Measurements from ENCODE around the gene RBMS1.
"Not testable (repeated sequence)": the region's sequence is repeated elsewhere in the genome, so short reads cannot be mapped to it uniquely, and the experiment has no call there.

Gene RBMS1

GRCh38 chr2:160434254-160434948 lies 59.2 kb downstream of the RBMS1 start:
- no peak for DNase-seq (ENCODE audit: low read depth in 3 of 3)

GRCh38 chr2:160433466-160434140 lies 60.0 kb downstream of the RBMS1 start:
- DNase-seq (ENCODE audit: low read depth in 3 of 3), result no peak

GRCh38 chr2:160432633-160433032 lies 61.0 kb downstream of the RBMS1 start:
- no peak for DNase-seq (ENCODE audit: low read depth in 3 of 3)

GRCh38 chr2:160431441-160431840 lies 62.2 kb downstream of the RBMS1 start:
- no peak for DNase-seq (ENCODE audit: low read depth in 3 of 3)

- no peak for DNase-seq (ENCODE audit: low read depth in 3 of 3)
These were observed 63.6 kb downstream of the RBMS1 start for GRCh38 chr2:160430001-160430344.

- DNase-seq (ENCODE audit: low read depth in 3 of 3), result no peak
These were observed 64.2 kb downstream of the RBMS1 start for GRCh38 chr2:160429248-160430000.

GRCh38 chr2:160428405-160428763 lies 65.2 kb downstream of the RBMS1 start:
- no peak for DNase-seq (ENCODE audit: low read depth in 3 of 3)

- no peak for DNase-seq (ENCODE audit: low read depth in 3 of 3)
These were observed 65.8 kb downstream of the RBMS1 start for GRCh38 chr2:160427629-160428404.

- DNase-seq (ENCODE audit: low read depth in 3 of 3), result no peak
These were observed 67.0 kb downstream of the RBMS1 start for GRCh38 chr2:160426604-160427003.

- DNase-seq (ENCODE audit: low read depth in 3 of 3), result no peak
These were observed 68.0 kb downstream of the RBMS1 start for GRCh38 chr2:160425434-160426151.

- DNase-seq (ENCODE audit: low read depth in 3 of 3), result no peak
These were observed 70.5 kb downstream of the RBMS1 start for GRCh38 chr2:160423126-160423525.

GRCh38 chr2:160421646-160422501 lies 71.7 kb downstream of the RBMS1 start:
- not testable (repeated sequence) for DNase-seq (ENCODE audit: low read depth in 3 of 3)

GRCh38 chr2:160420711-160421110 lies 72.9 kb downstream of the RBMS1 start:
- DNase-seq (ENCODE audit: low read depth in 3 of 3), result no peak

GRCh38 chr2:160419776-160420505 lies 73.7 kb downstream of the RBMS1 start:
- no peak for DNase-seq (ENCODE audit: low read depth in 3 of 3)

- no peak for DNase-seq (ENCODE audit: low read depth in 3 of 3)
These were observed 74.8 kb downstream of the RBMS1 start for GRCh38 chr2:160418853-160419252.

GRCh38 chr2:160418398-160418765 lies 75.2 kb downstream of the RBMS1 start:
- DNase-seq (ENCODE audit: low read depth in 3 of 3), result no peak

- DNase-seq (ENCODE audit: low read depth in 3 of 3), result no peak
These were observed 75.7 kb downstream of the RBMS1 start for GRCh38 chr2:160417745-160418397.

GRCh38 chr2:160415991-160416390 lies 77.6 kb downstream of the RBMS1 start:
- DNase-seq (ENCODE audit: low read depth in 3 of 3), result no peak

GRCh38 chr2:160411955-160412354 lies 81.7 kb downstream of the RBMS1 start:
- DNase-seq (ENCODE audit: low read depth in 3 of 3), result no peak

Measured in stimulated activated CD4-positive, alpha-beta T cell treated with anti-CD3 and anti-CD28 coated beads, TNF-alpha, amount 100 ng/mL, for 48 hours (primary cell).